Measurements from ENCODE around the gene NGEF. TPM values are rescaled to one million over a fixed set of nuclear protein-coding genes. Genes with fewer than 3 reads are reported as not detected.
"Not testable (repeated sequence)": the region's sequence is repeated elsewhere in the genome, so short reads cannot be mapped to it uniquely, and the experiment has no call there.

NGEF gene
- total and polyA plus RNA-seq, 8 donors = 0.26 to 3.6 (median 1.4) TPM

DNA sequence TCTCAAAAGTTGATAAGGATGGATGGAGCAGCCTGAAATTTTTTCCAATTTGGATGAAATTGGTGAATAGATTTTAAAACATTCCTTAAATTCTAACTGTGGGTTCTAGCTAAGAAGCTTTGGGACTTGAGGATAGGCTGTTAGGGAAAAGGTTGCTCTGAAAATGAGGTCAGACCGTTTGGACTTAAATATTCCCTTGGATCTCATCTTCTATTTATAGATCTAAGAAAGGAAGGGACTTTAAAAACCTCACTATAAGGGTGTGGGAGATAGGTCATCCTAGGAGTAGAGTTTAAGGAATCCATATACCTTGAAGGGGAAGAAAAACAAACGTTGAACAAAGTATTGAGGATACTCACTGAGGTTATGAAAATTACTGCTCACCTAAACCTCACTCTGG is 160.4 kb downstream of the NGEF start:
- Histone ChIP-seq H3K9me3 (no peaks in the 10 kb centered on the region), H3K36me3 (peaks cover 0 to 83% of the 10 kb centered on the region in 2 donors), H3K4me3 (no peak overlapping the region), H3K27ac (no peak overlapping the region), H3K27me3 (no peaks in the 10 kb centered on the region), H3K4me1 (peaks cover 0 to 10% of the 10 kb centered on the region in 2 donors)
- intact Hi-C loops (cut with DNase I) = loop anchor here in 1 of 2 donors (10.0 kb wide), 1 partner anchor 402 kb away; the partner anchor contains the start of gene ATG16L1
- ATAC-seq (no peak), DNase-seq (no peak)
- no peak for TF ChIP-seq CTCF (IDR thresholded peaks at IDR 0.05)

- H3K4me3 ChIP-seq, H3K4me1 ChIP-seq, H3K27me3 ChIP-seq, ATAC-seq, H3K27ac ChIP-seq, DNase-seq, H3K9me3 ChIP-seq: not testable (repeated sequence)
- intact Hi-C loops (cut with DNase I) = loop anchor here in 1 of 2 donors (10.0 kb wide), 1 partner anchor 403 kb away; the partner anchor contains the start of gene ATG16L1
- peaks cover 0 to 83% of the 10 kb centered on the region in 2 donors for H3K36me3 ChIP-seq
Measured at GRCh38 chr2:232852081-232852480, 161.0 kb downstream of the NGEF start.

- no peaks in the 10 kb centered on the region for H3K9me3 ChIP-seq
- H3K4me3 ChIP-seq = no peak overlapping the region
- TF ChIP-seq CTCF (IDR thresholded peaks at IDR 0.05) = no peak
- H3K27ac ChIP-seq = no peak overlapping the region
- peaks cover 0 to 10% of the 10 kb centered on the region in 2 donors for H3K4me1 ChIP-seq
- no peaks in the 10 kb centered on the region for H3K27me3 ChIP-seq
- DNase-seq (no peak), ATAC-seq (no peak)
- intact Hi-C loops (cut with DNase I) = loop anchor here in 1 of 2 donors (10.0 kb wide), 1 partner anchor 405 kb away; the partner anchor contains the start of gene ATG16L1
- H3K36me3 ChIP-seq = peaks cover 0 to 83% of the 10 kb centered on the region in 2 donors
Measured at GRCh38 chr2:232850039-232850438, 163.0 kb downstream of the NGEF start.

- Histone ChIP-seq H3K27me3 (no peaks in the 10 kb centered on the region), H3K9me3 (no peaks in the 10 kb centered on the region), H3K4me3 (no peak overlapping the region), H3K4me1 (no peaks in the 10 kb centered on the region), H3K36me3 (peaks cover 0 to 95% of the 10 kb centered on the region in 2 donors), H3K27ac (no peak overlapping the region)
- ATAC-seq = no peak
- DNase-seq = no peak
- intact Hi-C loops (cut with DNase I) = no loop called here
- TF ChIP-seq CTCF (IDR thresholded peaks at IDR 0.05) = no peak
Measured at GRCh38 chr2:232846055-232846454, 167.0 kb downstream of the NGEF start.

DNA sequence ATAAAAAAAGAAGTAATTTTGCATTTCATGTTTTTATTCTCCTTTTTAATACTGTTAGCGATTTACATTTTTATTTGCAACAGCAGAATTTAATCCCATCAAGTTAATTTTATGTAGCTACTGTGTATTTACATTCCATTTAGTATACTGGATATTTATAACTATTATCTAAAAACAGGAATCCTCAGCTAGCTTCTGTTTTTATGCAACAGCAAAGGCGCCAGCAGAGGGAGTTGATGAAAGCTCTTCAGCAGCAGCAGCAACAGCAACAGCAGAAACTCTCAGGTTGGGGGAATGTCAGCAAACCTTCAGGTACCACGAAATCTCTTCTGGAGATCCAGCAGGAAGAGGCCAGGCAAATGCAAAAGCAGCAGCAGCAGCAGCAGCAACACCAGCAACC is 169.2 kb downstream of the NGEF start:
- intact Hi-C loops (cut with DNase I) = no loop called here
- TF ChIP-seq CTCF (IDR thresholded peaks at IDR 0.05) = no peak
- no peak for DNase-seq

DNA sequence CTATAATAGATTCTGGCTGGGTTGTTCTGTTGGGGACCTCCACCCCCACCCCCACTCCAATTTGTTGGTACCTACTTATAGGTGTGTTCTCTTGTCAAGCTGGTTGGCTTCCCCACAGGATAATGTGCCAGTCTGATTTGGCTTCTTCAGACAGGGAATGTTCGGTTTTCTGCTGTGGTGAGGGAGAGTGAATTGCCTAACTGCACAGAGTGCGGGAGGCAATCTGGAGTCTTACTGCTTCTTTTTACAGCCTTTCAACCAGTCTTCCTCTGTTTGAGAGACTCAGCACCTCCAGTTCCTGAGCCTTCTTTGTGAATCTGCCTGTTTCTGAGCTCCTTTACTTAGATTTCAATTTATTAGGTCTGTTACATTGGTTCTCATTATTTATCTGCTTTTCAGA is 170.4 kb downstream of the NGEF start:
- H3K36me3 ChIP-seq = peaks cover 0 to 73% of the 10 kb centered on the region in 2 donors
- intact Hi-C loops (cut with DNase I) = no loop called here

More for the DNA sequence above, 169.2 kb downstream of the NGEF start:
- H3K4me1 ChIP-seq = peaks cover 5 to 19% of the 10 kb centered on the region in 2 donors
- peaks cover 0 to 84% of the 10 kb centered on the region in 2 donors for H3K36me3 ChIP-seq
- H3K27me3 ChIP-seq = no peaks in the 10 kb centered on the region
- no peak for ATAC-seq
- H3K9me3 ChIP-seq = no peaks in the 10 kb centered on the region
- H3K4me3 ChIP-seq = no peak overlapping the region
- H3K27ac ChIP-seq = no peak overlapping the region

More for the DNA sequence above, 170.4 kb downstream of the NGEF start:
- ATAC-seq = no peak
- no peak for DNase-seq
- no peak for TF ChIP-seq CTCF (IDR thresholded peaks at IDR 0.05)
- H3K4me3 ChIP-seq = no peak overlapping the region
- H3K27me3 ChIP-seq = no peaks in the 10 kb centered on the region
- no peaks in the 10 kb centered on the region for H3K9me3 ChIP-seq
- no peak overlapping the region for H3K27ac ChIP-seq
- H3K4me1 ChIP-seq = peaks cover 5 to 31% of the 10 kb centered on the region in 2 donors

Measured in left lung (tissue), 10 donors.